Effector CD8-positive, alpha-beta T cell (primary cell): ENCODE results near the gene NCKAP1.
"Not testable (repeated sequence)": the region's sequence is repeated elsewhere in the genome, so short reads cannot be mapped to it uniquely, and the experiment has no call there.

ENCODE experiments used
- DNase-seq: peaks from one replicate; lab custom pipeline; 2025; lab: John Stamatoyannopoulos, UW

NCKAP1 gene

DNA sequence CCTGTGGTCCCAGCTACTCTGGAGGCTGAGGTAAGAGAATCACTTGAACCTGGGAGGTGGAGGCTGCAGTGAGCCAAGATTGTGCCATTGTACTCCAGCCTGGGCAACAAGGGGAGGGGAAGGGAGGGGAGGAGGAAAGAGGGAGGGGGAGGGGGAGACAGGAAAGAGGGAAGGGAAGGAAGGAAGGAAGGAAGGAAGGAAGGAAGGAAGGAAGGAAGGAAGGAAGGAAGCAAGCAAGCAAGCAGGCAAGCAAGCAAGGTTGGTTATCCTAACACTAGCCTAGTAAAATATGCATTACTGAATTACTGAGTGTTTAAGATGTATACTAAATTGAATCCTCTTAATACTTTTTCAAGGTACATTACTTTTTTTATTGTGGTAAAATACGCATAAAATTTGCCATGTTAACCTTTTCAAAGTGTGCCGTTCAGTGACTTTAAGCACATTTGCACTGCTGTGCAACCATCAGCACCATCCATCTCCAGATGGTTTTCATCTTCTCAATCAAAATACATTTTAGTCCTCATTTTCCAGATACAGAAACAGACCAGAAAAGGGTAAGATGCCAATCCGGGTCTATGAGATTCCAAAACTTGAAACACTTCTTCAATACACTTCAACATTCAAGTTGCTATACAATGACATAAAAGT lies 28.9 kb downstream of the NCKAP1 start:
- DNase-seq = no peak

DNA sequence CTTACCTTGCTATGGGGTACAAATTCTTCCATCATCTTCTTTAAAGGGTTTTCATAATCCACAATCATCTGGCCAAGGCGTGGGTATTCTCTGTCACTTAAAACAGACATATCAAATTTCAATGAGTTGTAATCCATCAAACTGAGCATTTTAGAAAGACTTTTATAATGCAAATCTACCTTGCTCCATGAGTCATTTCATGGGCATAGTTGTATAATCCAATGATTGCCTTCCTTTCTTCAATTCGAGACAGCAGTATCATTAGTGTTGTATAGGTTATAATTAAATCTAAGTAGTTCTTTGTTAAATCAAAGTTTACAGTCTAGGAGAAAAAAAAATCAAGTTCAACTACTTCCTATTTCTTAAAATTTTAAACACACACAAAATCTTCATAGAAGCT lies 36.3 kb downstream of the NCKAP1 start:
- DNase-seq = no peak

DNA sequence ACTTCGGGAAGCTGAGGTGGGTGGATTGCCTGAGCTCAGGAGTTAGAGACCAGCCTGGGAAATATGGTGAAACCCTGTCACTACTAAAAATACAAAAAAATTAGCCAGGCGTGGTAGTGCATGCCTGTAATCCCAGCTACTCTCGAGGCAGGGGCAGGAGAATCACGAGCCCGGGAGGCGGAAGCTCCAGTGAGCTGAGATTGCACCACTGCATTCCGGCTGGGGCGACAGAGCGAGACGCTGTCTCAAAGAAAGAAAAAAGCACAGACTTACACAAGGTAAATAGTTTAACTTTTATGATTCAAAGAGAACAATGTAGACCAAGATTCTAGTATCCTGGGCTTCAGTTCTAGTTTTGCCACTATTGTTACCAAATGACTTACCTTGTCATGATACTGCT lies 37.4 kb downstream of the NCKAP1 start:
- no peak for DNase-seq

DNA sequence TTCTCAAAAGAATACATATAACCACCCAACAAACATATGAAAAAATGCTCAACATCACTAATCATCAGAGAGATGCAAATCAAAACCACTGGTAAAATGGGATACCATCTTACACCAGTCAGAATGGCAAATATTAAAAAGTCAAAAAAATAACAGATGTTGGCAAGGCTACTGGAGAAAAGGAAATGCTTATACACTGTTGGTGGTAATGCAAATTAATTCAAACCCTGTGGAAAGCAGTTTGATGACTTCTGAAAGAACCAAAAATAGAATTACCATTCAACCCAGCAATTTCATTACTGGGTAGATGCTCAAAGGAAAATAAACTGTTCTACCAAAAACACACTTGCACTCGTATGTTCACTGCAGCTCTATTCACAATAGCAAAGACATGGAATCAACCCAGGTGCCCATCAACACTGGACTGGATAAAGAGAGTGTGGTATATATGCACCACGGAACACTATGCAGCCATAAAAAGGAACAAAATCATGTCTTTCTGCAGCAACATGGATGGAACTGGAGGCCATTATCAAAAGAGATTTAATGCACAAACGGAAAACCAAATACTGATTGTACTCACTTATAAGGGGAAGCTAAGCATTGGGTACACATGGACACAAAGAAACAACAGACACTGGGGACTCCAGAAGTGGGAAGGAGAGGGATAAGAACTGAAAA lies 38.8 kb downstream of the NCKAP1 start:
- no peak for DNase-seq

DNA sequence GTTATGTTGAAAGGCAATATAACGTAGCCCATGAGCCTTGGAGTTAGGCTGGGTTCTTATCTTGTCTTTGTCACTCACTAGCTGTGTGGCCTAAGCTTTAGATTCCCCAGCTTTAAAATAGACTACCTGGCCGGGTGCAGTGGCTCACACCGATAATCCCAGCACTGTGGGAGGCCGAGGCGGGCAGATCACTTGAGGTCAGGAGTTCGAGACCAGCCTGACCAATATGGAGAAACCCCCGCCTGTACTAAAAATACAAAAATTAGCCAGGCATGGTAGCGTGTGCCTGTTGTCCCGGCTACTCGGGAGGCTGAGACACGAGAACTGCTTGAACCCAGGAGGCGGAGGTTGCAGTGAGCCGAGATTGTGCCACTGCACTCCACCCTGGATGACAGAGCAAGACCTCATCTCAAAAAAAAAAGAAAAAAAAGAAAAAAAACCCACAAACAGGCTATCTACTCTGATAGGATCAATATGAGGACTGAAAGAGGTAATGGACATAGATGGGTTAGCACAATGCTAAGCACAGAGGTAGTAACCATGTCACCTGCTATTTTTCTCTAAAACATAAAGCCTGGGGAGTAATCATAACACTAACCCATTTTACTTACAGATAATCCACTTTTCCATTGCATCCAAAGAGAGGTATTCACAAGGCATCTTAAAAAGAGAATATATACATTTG lies 43.9 kb downstream of the NCKAP1 start:
- DNase-seq = no peak

DNA sequence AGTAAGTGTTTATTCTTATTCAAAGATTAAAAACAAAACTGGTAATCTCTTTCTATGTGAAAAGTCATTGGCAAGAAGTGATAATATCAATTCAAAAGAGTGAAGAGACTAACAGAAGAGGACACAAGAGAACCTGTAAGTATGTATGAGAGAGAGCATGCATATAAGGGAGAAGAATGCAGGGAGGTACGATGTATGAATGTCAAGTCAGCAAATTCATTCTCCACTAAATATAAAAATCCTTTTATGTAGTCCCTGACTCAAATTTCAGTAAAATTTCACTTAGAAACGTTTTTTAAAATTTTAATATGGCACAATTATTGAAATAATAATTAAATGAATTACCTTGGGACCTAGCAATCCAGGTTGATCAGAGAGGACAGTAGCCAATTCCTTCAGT lies 55.3 kb downstream of the NCKAP1 start:
- DNase-seq = no peak

DNA sequence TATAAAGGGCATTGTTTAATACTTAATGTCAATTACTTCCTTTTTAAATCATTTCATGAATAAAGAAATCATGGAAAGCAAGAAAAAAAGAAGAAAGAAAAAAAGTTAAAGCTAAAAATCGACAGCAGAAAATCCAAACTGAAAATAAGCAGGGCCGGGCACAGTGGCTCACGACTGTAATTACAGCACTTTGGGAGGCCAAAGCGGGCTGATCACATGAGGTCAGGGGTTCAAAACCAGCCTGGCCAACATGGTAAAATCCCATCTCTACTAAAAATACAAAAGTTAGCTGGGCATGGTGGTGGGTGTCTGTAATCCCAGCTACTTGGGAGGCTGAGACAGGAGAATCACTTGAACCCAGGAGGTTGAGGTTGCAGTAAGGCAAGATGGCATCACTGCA lies 56.8 kb downstream of the NCKAP1 start:
- DNase-seq = not testable (repeated sequence)

DNA sequence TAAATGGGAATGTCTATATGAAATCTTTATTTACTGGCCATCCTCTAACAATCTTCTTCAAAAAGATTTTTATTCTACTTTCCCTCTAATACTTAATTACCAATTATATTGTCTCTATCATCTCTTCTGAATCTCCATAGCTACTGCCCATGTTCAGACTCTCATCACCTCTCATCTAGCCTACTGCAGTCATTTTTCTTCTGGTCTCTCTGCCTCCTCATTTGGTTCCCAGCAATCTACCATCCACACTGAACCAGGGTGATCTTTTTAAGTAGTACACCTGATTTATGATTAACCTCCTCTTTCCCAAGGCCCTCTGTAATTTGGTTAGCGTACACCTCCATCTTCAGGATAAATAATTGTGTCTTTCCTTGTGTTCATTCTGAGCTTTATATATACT lies 57.6 kb downstream of the NCKAP1 start:
- DNase-seq = no peak

DNA sequence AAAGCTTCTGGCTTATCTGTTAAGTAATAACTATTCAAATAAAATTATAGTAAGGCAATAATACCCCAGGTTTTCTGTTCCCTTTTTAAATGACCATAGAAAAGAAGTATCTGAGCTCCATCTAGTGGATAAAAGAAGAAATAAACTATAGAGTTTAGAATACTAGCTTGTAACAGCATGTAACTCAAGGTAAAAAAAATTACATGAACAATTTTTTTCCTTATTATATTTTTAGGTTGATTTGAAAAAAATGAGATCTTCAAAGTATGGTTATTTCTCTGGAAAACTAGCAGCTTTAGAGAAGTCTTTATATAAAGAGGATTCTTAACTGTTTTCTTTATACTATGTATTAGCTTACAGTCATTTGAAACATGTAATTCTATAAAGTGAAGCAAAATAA lies 58.1 kb downstream of the NCKAP1 start:
- no peak for DNase-seq

DNA sequence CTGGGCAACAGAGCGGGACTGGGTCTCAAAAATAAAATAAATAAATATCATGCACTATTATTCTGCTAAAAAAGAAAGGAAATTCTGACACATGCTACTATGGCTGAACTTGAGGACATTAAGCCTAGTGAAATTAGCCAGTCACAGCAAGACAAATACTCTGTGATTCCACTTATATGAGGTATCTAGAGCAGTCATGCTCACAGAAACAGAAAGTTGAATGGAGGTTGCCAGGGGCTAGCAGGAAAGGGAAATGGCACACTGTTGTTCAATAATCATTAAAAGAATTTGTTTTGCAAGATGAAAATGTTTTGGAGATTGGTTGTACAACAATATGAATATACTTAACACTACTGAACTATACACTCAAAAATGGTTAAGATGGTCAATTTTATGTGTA lies 60.8 kb downstream of the NCKAP1 start:
- no peak for DNase-seq

DNA sequence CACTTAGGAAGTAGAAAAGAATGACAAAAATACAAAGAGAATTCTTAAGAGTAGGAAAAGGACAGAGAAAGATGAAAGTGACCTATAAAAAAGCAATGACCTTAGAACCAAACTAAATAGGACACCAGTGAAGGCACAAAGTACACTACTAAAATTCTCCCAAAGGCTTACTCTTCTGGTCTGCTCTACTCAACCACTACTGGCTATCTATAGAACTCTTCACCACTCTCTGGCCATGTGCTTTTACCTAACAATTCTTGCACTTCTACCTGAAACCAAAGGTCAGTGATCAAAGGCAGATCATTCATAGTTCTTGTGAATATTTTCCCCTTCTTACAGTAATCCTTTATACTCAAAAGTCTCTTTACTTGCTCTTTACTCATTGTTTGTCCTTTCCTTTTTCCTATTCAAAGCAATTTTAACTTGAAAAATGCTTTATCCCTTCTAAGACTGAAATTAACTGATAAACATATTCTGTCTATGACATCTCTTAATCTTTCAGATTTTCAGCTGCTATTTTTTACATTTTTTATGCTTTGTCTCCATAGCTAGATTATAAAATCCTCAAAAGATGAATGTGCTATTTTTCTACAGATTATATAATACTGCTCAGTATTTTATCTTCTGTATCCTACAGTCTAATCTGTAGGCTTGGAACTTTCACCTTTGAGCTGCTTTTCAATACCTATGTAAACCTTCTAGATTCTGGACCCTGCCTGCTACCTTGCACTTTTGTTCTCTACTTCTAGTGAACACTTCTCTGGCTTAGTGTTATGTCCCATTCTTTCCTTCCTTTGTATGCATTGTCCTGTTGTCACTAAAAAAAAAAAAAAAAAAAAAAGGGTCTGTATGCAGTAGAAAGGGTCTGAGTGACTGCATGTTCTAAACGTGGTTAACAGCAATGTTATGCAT lies 64.6 kb downstream of the NCKAP1 start:
- DNase-seq = no peak

DNA sequence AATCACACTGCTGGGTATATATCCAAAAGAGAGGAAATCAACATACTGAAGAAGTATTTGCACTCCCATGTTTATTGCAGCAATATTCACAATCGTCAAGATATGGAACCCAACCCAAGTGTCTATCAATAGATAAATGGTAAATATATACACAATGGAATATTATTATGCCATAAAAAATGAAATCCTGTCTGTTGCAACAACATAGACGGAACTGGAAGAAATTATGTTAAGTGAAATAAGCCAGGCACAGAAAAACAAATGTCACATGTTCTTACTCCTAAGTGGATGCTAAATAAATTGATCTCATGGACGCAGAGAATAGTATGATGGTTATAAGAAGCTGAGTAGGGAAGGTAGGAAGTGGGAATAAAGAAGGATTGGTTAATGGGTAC lies 65.7 kb downstream of the NCKAP1 start:
- DNase-seq = no peak

DNA sequence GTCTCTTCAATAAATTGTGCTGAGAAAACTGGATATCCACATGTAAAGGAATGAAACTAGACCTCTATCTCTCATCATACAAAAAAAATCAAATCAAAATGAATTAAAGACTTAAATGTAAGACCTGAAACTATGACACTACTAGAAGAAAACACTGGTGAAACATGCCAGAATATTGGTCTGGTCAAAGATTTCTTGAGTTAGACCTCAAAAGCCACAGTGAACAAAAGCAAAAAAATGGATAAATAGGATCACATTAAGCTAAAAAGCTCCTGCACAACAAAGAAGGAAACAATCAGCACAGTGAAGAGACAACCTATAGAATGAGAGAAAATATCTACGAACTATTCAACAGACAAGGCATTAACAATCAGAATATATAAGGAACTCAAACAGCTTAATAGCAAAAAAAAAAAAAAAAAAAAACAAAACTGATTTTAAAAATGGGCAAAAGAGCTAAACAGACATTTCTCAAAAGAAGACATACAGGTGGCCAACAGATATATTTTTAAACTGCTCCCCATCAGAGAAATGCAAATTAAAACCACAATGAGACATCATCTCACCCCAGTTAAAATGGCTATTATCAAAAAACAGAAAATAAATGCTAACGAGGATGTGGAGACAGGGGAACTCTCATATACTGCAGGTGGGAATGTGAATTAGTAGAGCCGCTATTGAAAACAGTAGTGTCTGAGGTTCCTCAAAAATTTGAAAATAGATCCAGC lies 66.3 kb downstream of the NCKAP1 start:
- no peak for DNase-seq

DNA sequence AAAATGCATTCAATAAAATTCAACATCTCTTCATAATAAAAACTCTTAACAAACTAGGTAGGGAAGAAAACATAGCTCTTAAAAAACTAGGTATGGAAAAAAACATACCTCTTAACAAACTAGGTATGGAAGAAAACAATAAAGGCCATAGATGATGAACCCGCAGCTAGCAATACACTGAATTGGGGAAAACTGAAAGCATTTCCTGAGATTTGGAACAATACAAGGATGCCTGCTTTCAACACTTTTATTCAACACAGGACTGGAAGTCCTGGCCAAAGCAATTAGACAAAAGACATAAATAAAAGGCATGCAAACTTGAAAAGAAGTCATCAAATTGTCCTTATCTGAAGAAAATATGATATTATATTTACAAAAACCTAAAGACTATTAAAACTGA lies 67.8 kb downstream of the NCKAP1 start:
- DNase-seq = no peak

DNA sequence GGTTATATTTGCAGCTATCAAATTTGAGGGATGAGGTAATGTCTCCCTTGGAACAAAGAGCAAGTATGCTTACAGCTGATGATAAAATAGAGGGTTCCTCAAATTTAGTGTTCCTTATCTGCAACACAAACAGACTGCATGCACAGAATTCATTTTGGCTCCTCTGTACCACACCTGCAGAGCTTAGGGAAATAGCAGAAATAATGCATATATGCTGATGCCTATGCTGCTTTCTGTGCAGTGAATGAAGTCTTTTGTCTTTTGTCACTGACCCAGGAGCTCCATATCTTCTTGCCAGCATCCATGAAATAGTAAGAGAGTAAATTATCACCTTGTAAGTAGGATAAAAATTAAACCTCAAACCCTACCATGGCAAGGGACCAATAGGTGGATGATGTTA lies 69.8 kb downstream of the NCKAP1 start:
- no peak for DNase-seq

DNA sequence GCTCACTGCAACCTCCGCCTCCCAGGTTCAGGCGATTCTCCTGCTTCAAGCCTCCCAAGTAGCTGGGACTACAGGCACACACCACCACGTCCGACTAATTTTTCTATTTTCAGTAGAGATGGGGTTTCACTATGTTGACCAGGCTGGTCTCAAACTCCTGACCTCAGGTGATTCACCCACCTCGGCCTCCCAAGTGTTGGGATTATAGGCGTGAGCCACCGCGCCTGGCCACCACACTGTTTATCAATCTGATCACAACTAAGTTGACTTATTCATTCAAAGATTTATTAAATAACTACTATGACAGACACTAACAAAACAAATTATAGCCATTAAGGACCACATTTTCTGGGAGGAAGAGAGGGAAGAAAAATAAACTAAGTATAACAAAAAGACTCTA lies 71.9 kb downstream of the NCKAP1 start:
- not testable (repeated sequence) for DNase-seq

DNA sequence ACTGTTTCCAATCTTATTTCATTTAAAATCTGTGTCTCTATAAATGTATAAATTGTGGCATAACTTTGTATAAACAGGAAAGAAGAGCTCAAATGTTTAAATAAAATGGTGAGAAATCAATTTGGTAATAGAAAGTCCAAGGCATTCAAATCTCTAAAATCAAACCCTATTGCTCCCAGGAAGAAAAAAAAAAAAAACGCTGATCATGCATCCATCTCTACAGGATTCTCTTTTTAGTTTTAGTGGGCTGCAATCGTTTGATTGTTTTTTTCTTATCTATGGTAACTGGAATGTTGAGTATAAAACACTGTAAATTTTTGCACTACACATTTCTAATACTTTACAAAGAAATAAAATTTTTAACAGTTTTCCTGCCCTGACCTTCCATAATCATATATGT lies 75.6 kb downstream of the NCKAP1 start:
- no peak for DNase-seq

DNA sequence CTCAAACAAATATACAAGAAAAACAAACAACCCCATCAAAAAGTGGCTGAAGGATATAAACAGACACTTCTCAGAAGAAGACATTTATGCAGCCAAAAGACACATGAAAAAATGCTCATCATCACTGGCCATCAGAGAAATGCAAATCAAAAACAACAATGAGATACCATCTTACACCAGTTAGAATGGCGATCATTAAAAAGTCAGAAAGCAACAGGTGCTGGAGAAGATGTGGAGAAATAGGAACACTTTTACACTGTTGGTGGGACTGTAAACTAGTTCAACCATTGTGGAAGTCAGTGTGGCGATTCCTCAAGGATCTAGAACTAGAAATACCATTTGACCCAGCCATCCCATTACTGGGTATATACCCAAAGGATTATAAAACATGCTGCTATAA lies 77.4 kb downstream of the NCKAP1 start:
- DNase-seq = not testable (repeated sequence)

DNA sequence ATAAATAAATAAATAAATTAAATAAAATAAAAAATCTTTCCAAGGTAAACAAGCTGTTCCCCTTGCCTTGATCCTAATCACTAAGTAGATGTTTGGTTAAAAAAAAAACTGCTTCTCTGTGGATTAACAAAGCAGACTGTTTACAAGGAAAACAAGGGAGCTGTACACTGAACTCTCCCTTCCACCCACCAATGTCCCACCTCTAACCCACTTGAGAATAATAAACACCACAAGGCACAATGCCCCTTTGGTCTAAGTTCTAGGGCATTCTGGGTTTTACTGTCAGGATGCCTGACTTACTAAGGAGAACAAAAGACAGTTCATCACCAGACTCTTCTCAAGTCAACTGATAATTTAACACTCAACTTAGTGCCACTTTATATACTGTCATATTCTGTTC lies 83.5 kb downstream of the NCKAP1 start:
- DNase-seq = no peak

DNA sequence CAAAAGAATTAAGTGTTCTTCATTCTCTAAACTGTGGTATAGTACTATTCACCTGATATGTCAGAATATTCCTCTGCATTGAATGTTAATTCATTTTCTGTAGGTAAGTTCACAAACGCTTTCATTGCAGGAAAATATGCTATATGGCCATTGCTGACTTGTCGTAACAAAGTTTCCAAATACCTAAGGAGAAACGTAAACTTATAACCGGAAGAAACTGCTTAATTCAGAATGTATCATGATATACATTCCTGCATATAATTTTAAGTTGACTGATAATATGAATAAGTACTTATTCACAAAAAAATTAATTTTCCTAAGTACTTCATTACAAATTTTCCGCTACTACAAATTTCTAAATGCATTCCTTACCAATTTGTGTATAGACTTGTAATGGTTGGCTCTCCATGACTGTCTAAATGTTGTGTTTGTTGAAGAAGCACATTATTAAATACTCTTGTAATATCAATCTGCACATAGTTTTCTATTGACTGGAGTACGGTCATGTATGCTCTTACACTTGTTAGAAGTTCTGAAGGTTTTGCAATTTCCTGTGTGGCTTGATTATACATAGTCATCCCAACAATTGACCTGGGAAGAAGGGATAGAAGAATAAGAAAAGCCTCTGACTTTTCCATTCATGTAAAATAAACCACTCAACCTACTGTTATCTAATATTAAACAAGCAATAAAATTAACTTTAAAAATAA lies 85.4 kb downstream of the NCKAP1 start:
- no peak for DNase-seq
